HG02610 (cell line): ENCODE measurements around the gene CNGA2.
A peak's percentile ranks its signal among the peaks of the same experiment; 100 is the strongest.

Experiments
- ATAC-seq: cut with Tn5 transposase; IDR thresholded peaks from one replicate; pipeline ENCODE4 v1.9.1; 2021; ENCODE audit warnings: mild to moderate bottlenecking, moderate library complexity; ENCODE audit not compliant: unreplicated experiment

The CNGA2 gene

GRCh38 chrX:151746502-151746901, 12.0 kb downstream of the CNGA2 start:
- ATAC-seq = no peak

GRCh38 chrX:151750511-151750910, 16.0 kb downstream of the CNGA2 start:
- no peak for ATAC-seq

GRCh38 chrX:151752847-151753246, 18.3 kb downstream of the CNGA2 start:
- no peak for ATAC-seq

- ATAC-seq = peak; percentile 79
Measured at GRCh38 chrX:151753313-151754046, 18.9 kb downstream of the CNGA2 start.

- ATAC-seq = no peak
Measured at GRCh38 chrX:151754047-151754429, 19.5 kb downstream of the CNGA2 start.

GRCh38 chrX:151754641-151755215, 20.2 kb downstream of the CNGA2 start:
- no peak for ATAC-seq

- ATAC-seq = no peak
Measured at GRCh38 chrX:151759041-151759708, 24.6 kb downstream of the CNGA2 start.

- ATAC-seq = no peak
Measured at GRCh38 chrX:151762802-151763201, 28.3 kb downstream of the CNGA2 start.

GRCh38 chrX:151763711-151764110, 29.2 kb downstream of the CNGA2 start:
- no peak for ATAC-seq

GRCh38 chrX:151765026-151765425, 30.5 kb downstream of the CNGA2 start:
- no peak for ATAC-seq

- no peak for ATAC-seq
Measured at GRCh38 chrX:151771726-151772125, 37.2 kb downstream of the CNGA2 start.

GRCh38 chrX:151773434-151773833, 38.9 kb downstream of the CNGA2 start:
- no peak for ATAC-seq

GRCh38 chrX:151774421-151774820, 39.9 kb downstream of the CNGA2 start:
- ATAC-seq = no peak

GRCh38 chrX:151776181-151776731, 41.7 kb downstream of the CNGA2 start:
- ATAC-seq = no peak

GRCh38 chrX:151776936-151777335, 42.4 kb downstream of the CNGA2 start:
- no peak for ATAC-seq

- ATAC-seq = no peak
Measured at GRCh38 chrX:151779258-151779657, 44.7 kb downstream of the CNGA2 start.

GRCh38 chrX:151780621-151781020, 46.1 kb downstream of the CNGA2 start:
- no peak for ATAC-seq

- no peak for ATAC-seq
Measured at GRCh38 chrX:151789179-151789800, 54.7 kb downstream of the CNGA2 start.

GRCh38 chrX:151790481-151791160, 56.1 kb downstream of the CNGA2 start:
- ATAC-seq = no peak

- no peak for ATAC-seq
Measured at GRCh38 chrX:151791961-151792360, 57.4 kb downstream of the CNGA2 start.

- ATAC-seq = no peak
Measured at GRCh38 chrX:151792505-151792904, 58.0 kb downstream of the CNGA2 start.
